Measurements from ENCODE around the gene SEMA3A. TPM values are rescaled to one million over a fixed set of nuclear protein-coding genes. Genes with fewer than 3 reads are reported as not detected.
"Not testable (repeated sequence)": the region's sequence is repeated elsewhere in the genome, so short reads cannot be mapped to it uniquely, and the experiment has no call there.

Gene SEMA3A
- polyA plus RNA-seq, 4 donors, result 2.4 to 11.4 TPM; not detected in 2

DNA sequence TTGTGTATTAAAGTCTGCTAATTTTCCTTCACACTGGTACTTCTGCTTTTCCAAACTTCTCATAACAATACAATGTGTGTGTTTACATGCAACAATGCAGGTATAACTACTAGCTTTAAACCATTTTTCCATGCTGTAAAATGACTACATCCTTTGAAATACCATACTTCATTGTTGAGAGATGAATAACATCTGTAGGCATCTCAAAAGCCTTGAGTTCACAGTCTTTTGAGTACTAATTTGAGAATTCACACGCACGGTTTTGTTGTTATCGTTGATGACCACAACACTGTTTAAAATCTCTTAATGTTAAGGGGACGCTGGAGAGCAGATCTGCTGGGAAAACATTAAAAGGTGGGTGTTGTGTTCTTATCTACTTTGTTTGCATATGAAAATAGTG is 37.4 kb downstream of the SEMA3A start:
- DNase-seq (no peak), FAIRE-seq (no peak)
- H3K27ac ChIP-seq (ENCODE audit: low read depth in 1 of 3, low read length in 2 of 3), result no peak overlapping the region
- WGBS, 3 donors, result 74 to 79% (median 76%) methylated on average over 4 of the region's 4 CpGs
- peaks cover 0 to 2% (median 0%) of the 10 kb centered on the region in 3 donors for H3K4me1 ChIP-seq (ENCODE audit: control insufficient read depth in 3 of 3, insufficient read depth in 2 of 3, low read depth in 1 of 3, low read length in 2 of 3)
- H3K36me3 ChIP-seq (ENCODE audit: control insufficient read depth in 3 of 3, insufficient read depth in 2 of 3, low read depth in 1 of 3, low read length in 3 of 3), result no peaks in the 10 kb centered on the region
- H3K4me3 ChIP-seq (ENCODE audit: low read depth in 1 of 3, low read length in 3 of 3), result no peak overlapping the region
- no peaks in the 10 kb centered on the region for H3K27me3 ChIP-seq (ENCODE audit: control insufficient read depth in 3 of 3, insufficient read depth in 3 of 3, low read length in 3 of 3)
- H3K9me3 ChIP-seq (ENCODE audit: control insufficient read depth in 2 of 2, insufficient read depth in 1 of 2, low read depth in 1 of 2, low read length in 1 of 2), result no peaks in the 10 kb centered on the region

- Histone ChIP-seq H3K9me3 (ENCODE audit: control insufficient read depth in 2 of 2, insufficient read depth in 1 of 2, low read depth in 1 of 2, low read length in 1 of 2) (no peaks in the 10 kb centered on the region), H3K27ac (ENCODE audit: low read depth in 1 of 3, low read length in 2 of 3) (no peak overlapping the region), H3K36me3 (ENCODE audit: control insufficient read depth in 3 of 3, insufficient read depth in 2 of 3, low read depth in 1 of 3, low read length in 3 of 3) (no peaks in the 10 kb centered on the region), H3K4me3 (ENCODE audit: low read depth in 1 of 3, low read length in 3 of 3) (no peak overlapping the region), H3K27me3 (ENCODE audit: control insufficient read depth in 3 of 3, insufficient read depth in 3 of 3, low read length in 3 of 3) (no peaks in the 10 kb centered on the region), H3K4me1 (ENCODE audit: control insufficient read depth in 3 of 3, insufficient read depth in 2 of 3, low read depth in 1 of 3, low read length in 2 of 3) (peaks cover 0 to 2% (median 0%) of the 10 kb centered on the region in 3 donors)
- FAIRE-seq (no peak), DNase-seq (no peak)
- WGBS, 3 donors, result 65 to 77% (median 72%) methylated on average over 6 of the region's 6 CpGs
Observed at GRCh38 chr7:84154991-84155781, 39.4 kb downstream of the SEMA3A start.

DNA sequence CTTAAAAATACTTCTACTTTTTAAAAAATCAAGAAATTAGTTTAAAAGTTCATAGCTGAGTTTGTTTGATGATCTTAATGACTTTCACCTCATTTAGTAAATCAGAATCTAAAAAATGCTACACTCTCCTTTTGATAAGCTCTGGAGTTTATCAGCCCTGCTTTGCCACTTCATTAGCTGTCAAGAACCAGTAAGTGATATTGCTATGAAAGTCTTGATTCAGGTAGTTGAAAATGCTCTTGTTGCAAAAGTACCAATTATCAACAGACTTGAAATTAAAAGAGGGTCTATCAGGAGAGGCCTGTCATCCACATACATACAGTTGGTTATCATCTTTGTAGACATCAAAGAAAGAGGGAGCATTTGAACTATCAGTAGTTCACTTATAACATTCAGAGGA is 41.6 kb downstream of the SEMA3A start:
- Histone ChIP-seq H3K27me3 (ENCODE audit: control insufficient read depth in 3 of 3, insufficient read depth in 3 of 3, low read length in 3 of 3) (no peaks in the 10 kb centered on the region), H3K36me3 (ENCODE audit: control insufficient read depth in 3 of 3, insufficient read depth in 2 of 3, low read depth in 1 of 3, low read length in 3 of 3) (no peaks in the 10 kb centered on the region), H3K4me1 (ENCODE audit: control insufficient read depth in 3 of 3, insufficient read depth in 2 of 3, low read depth in 1 of 3, low read length in 2 of 3) (peaks cover 0 to 2% (median 0%) of the 10 kb centered on the region in 3 donors), H3K27ac (ENCODE audit: low read depth in 1 of 3, low read length in 2 of 3) (no peak overlapping the region), H3K4me3 (ENCODE audit: low read depth in 1 of 3, low read length in 3 of 3) (no peak overlapping the region), H3K9me3 (ENCODE audit: control insufficient read depth in 2 of 2, insufficient read depth in 1 of 2, low read depth in 1 of 2, low read length in 1 of 2) (no peaks in the 10 kb centered on the region)
- DNase-seq, result no peak
- no peak for FAIRE-seq

GRCh38 chr7:84150370-84150769 is 44.2 kb downstream of the SEMA3A start:
- not testable (repeated sequence) for DNase-seq, FAIRE-seq
- WGBS, 3 donors, result 89 to 99% (median 94%) methylated on average over 21 to 22 of the region's 22 CpGs

DNA sequence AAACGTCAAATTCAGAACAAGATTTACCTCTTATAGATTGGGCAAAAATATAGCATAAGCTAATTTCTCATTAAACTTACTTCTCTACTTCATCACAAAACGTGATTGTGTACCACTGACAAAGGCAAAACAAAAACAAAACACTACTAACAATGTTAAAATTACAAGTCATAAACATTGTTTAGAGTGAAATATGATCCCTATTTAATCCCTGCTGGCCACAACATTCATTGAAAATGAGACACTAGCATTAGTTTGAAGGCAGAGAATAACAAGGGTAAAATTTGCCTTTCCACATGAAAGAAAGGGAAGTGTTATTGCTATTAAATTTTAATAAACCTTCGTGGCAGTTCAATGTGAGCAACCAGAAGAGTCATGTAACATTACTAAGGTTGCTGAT is 45.0 kb downstream of the SEMA3A start:
- Histone ChIP-seq H3K9me3 (ENCODE audit: control insufficient read depth in 2 of 2, insufficient read depth in 1 of 2, low read depth in 1 of 2, low read length in 1 of 2) (no peaks in the 10 kb centered on the region), H3K36me3 (ENCODE audit: control insufficient read depth in 3 of 3, insufficient read depth in 2 of 3, low read depth in 1 of 3, low read length in 3 of 3) (no peaks in the 10 kb centered on the region), H3K27ac (ENCODE audit: low read depth in 1 of 3, low read length in 2 of 3) (no peak overlapping the region), H3K4me3 (ENCODE audit: low read depth in 1 of 3, low read length in 3 of 3) (no peak overlapping the region), H3K27me3 (ENCODE audit: control insufficient read depth in 3 of 3, insufficient read depth in 3 of 3, low read length in 3 of 3) (no peaks in the 10 kb centered on the region), H3K4me1 (ENCODE audit: control insufficient read depth in 3 of 3, insufficient read depth in 2 of 3, low read depth in 1 of 3, low read length in 2 of 3) (peaks cover 0 to 4% (median 0%) of the 10 kb centered on the region in 3 donors)
- WGBS, 3 donors, result 54 to 64% (median 56%) methylated on average over 3 of the region's 3 CpGs
- FAIRE-seq, result no peak
- DNase-seq, result no peak

More at GRCh38 chr7:84150370-84150769, 44.2 kb downstream of the SEMA3A start:
- H3K4me1 ChIP-seq (ENCODE audit: control insufficient read depth in 3 of 3, insufficient read depth in 2 of 3, low read depth in 1 of 3, low read length in 2 of 3); H3K27ac ChIP-seq (ENCODE audit: low read depth in 1 of 3, low read length in 2 of 3); H3K27me3 ChIP-seq (ENCODE audit: control insufficient read depth in 3 of 3, insufficient read depth in 3 of 3, low read length in 3 of 3); H3K36me3 ChIP-seq (ENCODE audit: control insufficient read depth in 3 of 3, insufficient read depth in 2 of 3, low read depth in 1 of 3, low read length in 3 of 3); H3K4me3 ChIP-seq (ENCODE audit: low read depth in 1 of 3, low read length in 3 of 3); H3K9me3 ChIP-seq (ENCODE audit: control insufficient read depth in 2 of 2, insufficient read depth in 1 of 2, low read depth in 1 of 2, low read length in 1 of 2): not testable (repeated sequence)

DNA sequence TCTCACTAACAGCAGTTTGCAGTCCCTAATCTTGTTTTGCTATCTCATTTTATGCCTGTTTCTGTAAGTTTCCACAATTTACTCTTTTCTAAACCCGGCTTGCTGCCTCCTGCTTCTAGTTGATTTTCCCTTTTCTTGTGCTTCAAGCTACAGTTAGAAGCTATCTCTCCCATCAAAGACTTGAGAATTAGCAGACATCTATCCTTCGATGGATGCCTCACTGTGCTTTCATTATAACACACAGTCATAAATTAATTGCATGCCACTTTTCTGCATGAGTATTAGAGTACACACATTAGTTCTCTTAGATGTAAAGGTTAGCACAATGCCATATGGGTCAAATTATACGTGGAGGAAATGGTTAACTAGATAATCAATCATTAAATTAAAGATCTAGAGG is 48.7 kb downstream of the SEMA3A start:
- 38 to 48% (median 43%) methylated on average over 3 of the region's 3 CpGs for WGBS, 3 donors
- no peak for FAIRE-seq
- no peak for DNase-seq
- Histone ChIP-seq H3K9me3 (ENCODE audit: control insufficient read depth in 2 of 2, insufficient read depth in 1 of 2, low read depth in 1 of 2, low read length in 1 of 2) (peaks cover 0 to 3% of the 10 kb centered on the region in 2 donors), H3K36me3 (ENCODE audit: control insufficient read depth in 3 of 3, insufficient read depth in 2 of 3, low read depth in 1 of 3, low read length in 3 of 3) (no peaks in the 10 kb centered on the region), H3K4me3 (ENCODE audit: low read depth in 1 of 3, low read length in 3 of 3) (no peak overlapping the region), H3K27me3 (ENCODE audit: control insufficient read depth in 3 of 3, insufficient read depth in 3 of 3, low read length in 3 of 3) (no peaks in the 10 kb centered on the region), H3K27ac (ENCODE audit: low read depth in 1 of 3, low read length in 2 of 3) (no peak overlapping the region), H3K4me1 (ENCODE audit: control insufficient read depth in 3 of 3, insufficient read depth in 2 of 3, low read depth in 1 of 3, low read length in 2 of 3) (peaks cover 0 to 4% (median 0%) of the 10 kb centered on the region in 3 donors)

DNA sequence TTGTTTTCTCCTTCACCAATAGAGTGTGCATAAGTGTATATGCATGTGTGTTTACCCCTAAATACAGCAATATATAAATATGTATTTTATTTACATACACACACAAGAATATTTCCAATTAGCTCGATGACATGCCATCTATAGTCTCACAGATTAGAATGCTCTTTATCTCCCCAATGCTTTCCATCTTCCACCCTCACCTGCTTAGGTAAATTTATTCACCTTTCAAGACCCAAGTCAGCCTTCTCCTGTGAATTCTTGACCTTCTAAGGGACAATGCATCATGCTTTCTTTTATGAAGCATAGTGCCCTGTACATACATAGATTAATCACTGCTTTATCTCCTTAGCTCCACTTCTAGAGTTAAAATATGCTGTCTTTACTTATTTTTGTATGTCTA is 49.7 kb downstream of the SEMA3A start:
- Histone ChIP-seq H3K27ac (ENCODE audit: low read depth in 1 of 3, low read length in 2 of 3) (no peak overlapping the region), H3K4me3 (ENCODE audit: low read depth in 1 of 3, low read length in 3 of 3) (no peak overlapping the region), H3K9me3 (ENCODE audit: control insufficient read depth in 2 of 2, insufficient read depth in 1 of 2, low read depth in 1 of 2, low read length in 1 of 2) (peaks cover 0 to 3% of the 10 kb centered on the region in 2 donors), H3K27me3 (ENCODE audit: control insufficient read depth in 3 of 3, insufficient read depth in 3 of 3, low read length in 3 of 3) (no peaks in the 10 kb centered on the region), H3K36me3 (ENCODE audit: control insufficient read depth in 3 of 3, insufficient read depth in 2 of 3, low read depth in 1 of 3, low read length in 3 of 3) (no peaks in the 10 kb centered on the region), H3K4me1 (ENCODE audit: control insufficient read depth in 3 of 3, insufficient read depth in 2 of 3, low read depth in 1 of 3, low read length in 2 of 3) (peaks cover 0 to 4% (median 0%) of the 10 kb centered on the region in 3 donors)
- 50 to 72% (median 63%) methylated on average over 1 of the region's 1 CpG for WGBS, 3 donors
- FAIRE-seq, result no peak
- no peak for DNase-seq

DNA sequence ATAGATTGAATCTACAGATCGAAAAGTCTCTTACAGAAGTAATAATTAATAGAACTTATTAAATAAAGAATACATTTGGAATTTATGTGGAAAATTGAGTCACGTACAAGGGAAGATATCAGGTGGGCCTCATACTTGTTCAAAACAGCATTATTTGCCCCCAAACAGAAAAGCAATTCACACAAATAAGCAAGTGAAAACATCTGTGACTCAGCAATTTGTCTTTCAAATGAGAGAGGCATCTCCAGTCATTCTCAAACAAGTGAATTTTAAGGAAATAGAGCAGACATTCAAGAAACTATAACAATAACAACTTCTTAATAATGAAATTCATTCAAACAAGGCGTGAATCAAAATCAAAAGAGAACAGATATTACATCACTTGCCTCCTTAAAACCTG is 50.1 kb downstream of the SEMA3A start:
- Histone ChIP-seq H3K4me3 (ENCODE audit: low read depth in 1 of 3, low read length in 3 of 3) (no peak overlapping the region), H3K27me3 (ENCODE audit: control insufficient read depth in 3 of 3, insufficient read depth in 3 of 3, low read length in 3 of 3) (no peaks in the 10 kb centered on the region), H3K27ac (ENCODE audit: low read depth in 1 of 3, low read length in 2 of 3) (no peak overlapping the region), H3K4me1 (ENCODE audit: control insufficient read depth in 3 of 3, insufficient read depth in 2 of 3, low read depth in 1 of 3, low read length in 2 of 3) (peaks cover 0 to 4% (median 0%) of the 10 kb centered on the region in 3 donors), H3K9me3 (ENCODE audit: control insufficient read depth in 2 of 2, insufficient read depth in 1 of 2, low read depth in 1 of 2, low read length in 1 of 2) (peaks cover 0 to 3% of the 10 kb centered on the region in 2 donors), H3K36me3 (ENCODE audit: control insufficient read depth in 3 of 3, insufficient read depth in 2 of 3, low read depth in 1 of 3, low read length in 3 of 3) (no peaks in the 10 kb centered on the region)
- FAIRE-seq, result no peak
- no peak for DNase-seq
- 77 to 86% (median 83%) methylated on average over 3 of the region's 3 CpGs for WGBS, 3 donors

DNA sequence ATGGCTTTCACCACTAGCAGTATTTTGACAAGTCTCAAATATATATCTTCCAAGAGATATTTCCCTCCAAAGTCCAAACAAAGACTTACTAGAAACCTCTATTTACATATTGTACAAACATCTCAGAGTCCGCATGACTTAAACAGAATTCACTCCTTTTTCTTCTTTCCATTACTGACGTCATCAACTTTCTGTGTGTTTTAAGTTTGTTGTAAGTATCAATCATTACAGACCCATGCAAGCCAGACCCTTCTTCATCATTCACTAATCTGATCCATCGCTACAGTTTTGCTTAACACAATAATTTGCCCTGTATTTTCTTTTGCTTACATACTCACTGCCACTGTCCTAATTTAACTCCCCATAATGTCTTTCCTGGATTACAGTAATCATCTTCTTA is 51.9 kb downstream of the SEMA3A start:
- no peak for FAIRE-seq
- no peaks in the 10 kb centered on the region for H3K36me3 ChIP-seq (ENCODE audit: control insufficient read depth in 3 of 3, insufficient read depth in 2 of 3, low read depth in 1 of 3, low read length in 3 of 3)
- no peaks in the 10 kb centered on the region for H3K27me3 ChIP-seq (ENCODE audit: control insufficient read depth in 3 of 3, insufficient read depth in 3 of 3, low read length in 3 of 3)
- peaks cover 0 to 4% (median 0%) of the 10 kb centered on the region in 3 donors for H3K4me1 ChIP-seq (ENCODE audit: control insufficient read depth in 3 of 3, insufficient read depth in 2 of 3, low read depth in 1 of 3, low read length in 2 of 3)
- DNase-seq, result peak in 1 of 2 donors; percentile 15
- no peak overlapping the region for H3K4me3 ChIP-seq (ENCODE audit: low read depth in 1 of 3, low read length in 3 of 3)
- peaks cover 0 to 3% of the 10 kb centered on the region in 2 donors for H3K9me3 ChIP-seq (ENCODE audit: control insufficient read depth in 2 of 2, insufficient read depth in 1 of 2, low read depth in 1 of 2, low read length in 1 of 2)
- 72 to 80% (median 75%) methylated on average over 3 of the region's 3 CpGs for WGBS, 3 donors
- H3K27ac ChIP-seq (ENCODE audit: low read depth in 1 of 3, low read length in 2 of 3), result no peak overlapping the region
